ENCODE results near the gene ZNF565. TPM values are rescaled to one million over a fixed set of nuclear protein-coding genes. Genes with fewer than 3 reads are reported as not detected.
"Not testable (repeated sequence)": the region's sequence is repeated elsewhere in the genome, so short reads cannot be mapped to it uniquely, and the experiment has no call there.

Gene ZNF565
- total and polyA plus RNA-seq, 2 of the 13 experiments (the other 11 are each of a cell fraction or from before 2014, with no cell fraction given): 1.8 to 5.2 TPM

DNA sequence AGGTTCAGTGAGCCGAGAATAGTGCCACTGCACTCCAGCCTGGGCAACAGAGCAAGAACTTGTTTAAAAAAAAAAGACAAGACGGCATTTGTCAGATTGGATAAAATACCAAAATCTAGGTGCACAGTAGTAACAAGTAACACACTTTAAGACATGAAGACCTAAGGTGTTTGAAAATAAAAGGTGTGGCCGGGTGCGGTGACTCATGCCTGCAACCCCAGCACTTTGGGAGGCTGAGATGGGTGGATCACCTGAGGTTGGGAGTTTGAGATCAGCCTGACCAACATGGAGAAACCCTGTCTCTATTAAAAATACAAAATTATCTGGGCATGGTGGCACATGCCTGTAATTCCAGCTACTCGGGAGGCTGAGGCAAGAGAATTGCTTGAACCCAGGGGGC, 27.7 kb downstream of the ZNF565 start:
- H3K9ac ChIP-seq (ENCODE audit: insufficient read depth, low read depth, low read length): not testable (repeated sequence)

GRCh38 chr19:36183245-36183628, 31.2 kb downstream of the ZNF565 start:
- 92% methylated on average over 10 of the region's 10 CpGs for WGBS (ENCODE audit: low lambda C conversion rate)
- Histone ChIP-seq H3K9ac (ENCODE audit: insufficient read depth, low read depth, low read length) (no peak overlapping the region), H4K20me1 (ENCODE audit: insufficient read depth, low read length) (no peaks in the 10 kb centered on the region), H3K27ac (ENCODE audit: extremely low read length, insufficient read depth, low read length) (no peak overlapping the region), H3K4me1 (ENCODE audit: insufficient read depth, low read length) (no peaks in the 10 kb centered on the region), H3K36me3 (replicated peaks in 1 of 2; ENCODE audit: control insufficient read depth in 1 of 2, insufficient read depth in 2 of 2, low read length in 2 of 2) (peaks cover 4 to 14% of the 10 kb centered on the region in 2 experiments; a peak in 4 of 5 replicates), H3K4me2 (ENCODE audit: low read depth, low read length) (no peak overlapping the region), H3K79me2 (ENCODE audit: insufficient read depth, low read length) (no peaks in the 10 kb centered on the region), H2AFZ (ENCODE audit: low read length) (no peak overlapping the region), H3K4me3 (replicated peaks in 1 of 3; ENCODE audit: insufficient read depth in 1 of 3, low read depth in 2 of 3, low read length in 3 of 3) (no peak overlapping the region), H3K27me3 (ENCODE audit: control insufficient read depth in 1 of 2, insufficient read depth in 2 of 2, low read length in 2 of 2) (no peaks in the 10 kb centered on the region), H3K9me3 (ENCODE audit: low read length) (no peaks in the 10 kb centered on the region)
- DNase-seq (ENCODE audit: low spot score) (no peak), FAIRE-seq (no peak), ATAC-seq (no peak)
- in situ Hi-C loops (cut with HindIII; ENCODE audit: extremely low pct_ligation_motif_present, low pct_unique_long_range_greater_than_20kb) (no loop called here), intact Hi-C loops (cut with micrococcal nuclease; ENCODE audit: unreplicated experiment) (no loop called here)
- no TSS peak for BruUV-seq (replicated peaks)
- CTCF ChIA-PET (ENCODE audit: low intra/inter-chr PET ratio, low total read pairs): no interaction called here
- POLR2A ChIA-PET: no interaction called here
- no peak for TF ChIP-seq NR3C1 (CRISPR knock-in tag; IDR thresholded peaks at IDR 0.05)
- TF ChIP-seq ZNF275 (CRISPR knock-in tag; IDR thresholded peaks at IDR 0.05; ENCODE audit: borderline replicate concordance): no peak
- no peak for TF ChIP-seq NBN (conservative IDR thresholded peaks at IDR 0.05)
- TF ChIP-seq ZNF180 (CRISPR knock-in tag; IDR thresholded peaks at IDR 0.05; ENCODE audit: borderline replicate concordance, low read depth): no peak
- no peak for TF ChIP-seq ZNF230 (CRISPR knock-in tag; IDR thresholded peaks at IDR 0.05)
- no peak for TF ChIP-seq MEF2D (CRISPR knock-in tag; IDR thresholded peaks at IDR 0.05)
- TF ChIP-seq CEBPG (CRISPR knock-in tag; IDR thresholded peaks at IDR 0.05): no peak
- no peak for TF ChIP-seq ZNF407 (CRISPR knock-in tag; IDR thresholded peaks at IDR 0.05; ENCODE audit: not compliant biosample characterization)
- TF ChIP-seq MXD3 (CRISPR knock-in tag; IDR thresholded peaks at IDR 0.05): no peak

More for the DNA sequence above, 27.7 kb downstream of the ZNF565 start:
- POLR2A ChIA-PET: interaction anchor here (0.6 kb wide), 1 partner anchor 1131 kb away, joined by 3 read pairs; no protein-coding TSS in a partner anchor
- CTCF ChIA-PET (ENCODE audit: low intra/inter-chr PET ratio, low total read pairs); H3K9me3 ChIP-seq (ENCODE audit: low read length); DNase-seq (ENCODE audit: low spot score); H3K27me3 ChIP-seq (ENCODE audit: control insufficient read depth in 1 of 2, insufficient read depth in 2 of 2, low read length in 2 of 2); H3K4me1 ChIP-seq (ENCODE audit: insufficient read depth, low read length); BruUV-seq (replicated peaks); H3K4me3 ChIP-seq (replicated peaks in 1 of 3; ENCODE audit: insufficient read depth in 1 of 3, low read depth in 2 of 3, low read length in 3 of 3); H2AFZ ChIP-seq (ENCODE audit: low read length); H3K27ac ChIP-seq (ENCODE audit: extremely low read length, insufficient read depth, low read length); H3K4me2 ChIP-seq (ENCODE audit: low read depth, low read length); intact Hi-C loops (cut with micrococcal nuclease; ENCODE audit: unreplicated experiment); ATAC-seq; in situ Hi-C loops (cut with HindIII; ENCODE audit: extremely low pct_ligation_motif_present, low pct_unique_long_range_greater_than_20kb); FAIRE-seq; H3K79me2 ChIP-seq (ENCODE audit: insufficient read depth, low read length); H4K20me1 ChIP-seq (ENCODE audit: insufficient read depth, low read length): not testable (repeated sequence)
- peaks cover 4 to 17% of the 10 kb centered on the region in 2 experiments; a peak in 4 of 5 replicates for H3K36me3 ChIP-seq (replicated peaks in 1 of 2; ENCODE audit: control insufficient read depth in 1 of 2, insufficient read depth in 2 of 2, low read length in 2 of 2)
- WGBS (ENCODE audit: low lambda C conversion rate): 87% methylated on average over 5 of the region's 5 CpGs

Data from HepG2 (cell line).